OCI-LY7 (cell line): ENCODE results near the gene WDFY4.

ENCODE experiments used
- CTCF ChIP-seq: fragments of 200-600 bp; sonication (generic); conservative IDR thresholded peaks from 2 replicates; pipeline ENCODE4 v1.5.1; 2014; ENCODE audit warnings: mild to moderate bottlenecking, antibody characterized with exemption, low read length, moderate library complexity, mixed read lengths
- EZH2phosphoT487 ChIP-seq: fragments of 200-600 bp; sonication (generic); IDR thresholded peaks from 2 replicates; pipeline ENCODE4 v1.6.1; 2018; ENCODE audit warnings: low read depth, borderline replicate concordance, mild to moderate bottlenecking, mixed run types, antibody characterized with exemption, low read length, moderate library complexity, mixed read lengths

GRCh38 chr10:48768926-48769325, 84.3 kb downstream of the WDFY4 start:
- no peak for TF ChIP-seq CTCF
- no peak for TF ChIP-seq EZH2phosphoT487
